SU-DHL-6 (cell line): ENCODE results near the gene DHPS.

Experiments
- EZH2phosphoT487 ChIP-seq: fragments of 200-600 bp; sonication (generic), shearing (Covaris generic); conservative IDR thresholded peaks from 2 replicates; pipeline ENCODE4 v1.6.1; 2018; ENCODE audit warnings: mild to moderate bottlenecking, antibody characterized with exemption, low read length, moderate library complexity, mixed read lengths
- TF ChIP-seq, protein P1 (sequence below): fragments of 200-600 bp; sonication (generic); IDR thresholded peaks from one replicate; pipeline ENCODE4 v1.5.1; 2017; ENCODE audit warnings: antibody characterized with exemption, mild to moderate bottlenecking, low read length, moderate library complexity; ENCODE audit not compliant: insufficient read depth, poor library complexity, severe bottlenecking

DNA sequence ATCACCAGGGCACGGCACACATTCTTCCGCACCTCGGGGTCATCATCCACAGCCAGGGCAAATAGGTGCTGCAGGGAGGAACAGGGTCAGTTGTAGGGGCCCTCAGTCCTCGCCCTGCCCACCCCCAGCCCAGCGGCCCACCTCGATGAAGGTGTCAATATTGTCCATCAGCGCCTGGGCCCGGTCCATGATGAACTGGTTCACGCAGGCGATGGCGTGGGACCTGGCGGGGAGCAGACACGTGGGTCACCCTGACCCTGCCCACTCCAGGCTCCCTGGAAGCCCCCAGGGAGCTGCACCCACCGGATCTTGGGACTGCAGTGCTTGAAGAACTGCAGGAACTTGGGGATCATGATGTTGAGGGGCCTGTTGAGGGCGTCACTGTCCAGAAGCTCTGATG, 33.4 kb upstream of the DHPS start:
- TF ChIP-seq, protein P1, sequence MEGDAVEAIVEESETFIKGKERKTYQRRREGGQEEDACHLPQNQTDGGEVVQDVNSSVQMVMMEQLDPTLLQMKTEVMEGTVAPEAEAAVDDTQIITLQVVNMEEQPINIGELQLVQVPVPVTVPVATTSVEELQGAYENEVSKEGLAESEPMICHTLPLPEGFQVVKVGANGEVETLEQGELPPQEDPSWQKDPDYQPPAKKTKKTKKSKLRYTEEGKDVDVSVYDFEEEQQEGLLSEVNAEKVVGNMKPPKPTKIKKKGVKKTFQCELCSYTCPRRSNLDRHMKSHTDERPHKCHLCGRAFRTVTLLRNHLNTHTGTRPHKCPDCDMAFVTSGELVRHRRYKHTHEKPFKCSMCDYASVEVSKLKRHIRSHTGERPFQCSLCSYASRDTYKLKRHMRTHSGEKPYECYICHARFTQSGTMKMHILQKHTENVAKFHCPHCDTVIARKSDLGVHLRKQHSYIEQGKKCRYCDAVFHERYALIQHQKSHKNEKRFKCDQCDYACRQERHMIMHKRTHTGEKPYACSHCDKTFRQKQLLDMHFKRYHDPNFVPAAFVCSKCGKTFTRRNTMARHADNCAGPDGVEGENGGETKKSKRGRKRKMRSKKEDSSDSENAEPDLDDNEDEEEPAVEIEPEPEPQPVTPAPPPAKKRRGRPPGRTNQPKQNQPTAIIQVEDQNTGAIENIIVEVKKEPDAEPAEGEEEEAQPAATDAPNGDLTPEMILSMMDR = no peak
- no peak for TF ChIP-seq EZH2phosphoT487
